SK-N-SH (cell line): Measurements from ENCODE around the gene KCNQ5. TPM values are rescaled to one million over a fixed set of nuclear protein-coding genes. Genes with fewer than 3 reads are reported as not detected.

Experiments
- CTCF ChIA-PET: fragments of 300-600, 350-600 bp; formaldehyde crosslinking; extraction: SDS; loops from one replicate; lab custom pipeline; 2021; lab: Yijun Ruan, JAX
- POLR2A ChIA-PET: fragments of 350-600 bp; sonication (Branson Sonifier 250); formaldehyde crosslinking; extraction: SDS; loops from one replicate; lab custom pipeline; 2020; ENCODE audit warnings: antibody characterized with exemption, inconsistent platforms; lab: Yijun Ruan, JAX
- DNase-seq: peaks from one replicate; pipeline ENCODE4 v3.0.0; 2012
- H2AFZ ChIP-seq: fragments of 200-600 bp; sonication (generic); 2 replicates; pipeline ENCODE4 v1.8.1; 2016; ENCODE audit warnings: antibody characterized with exemption, mild to moderate bottlenecking, low read depth
- H3F3A ChIP-seq: fragments of 200-600 bp; sonication (generic); replicated peaks from 2 replicates; pipeline ENCODE3; 2016; ENCODE audit warnings: antibody characterized with exemption, mild to moderate bottlenecking; ENCODE audit not compliant: insufficient read depth
- H3K27ac ChIP-seq, 2 experiments: fragments of 200-500 bp in 1 of 2; fragments of 200-600 bp in 1 of 2; sonication (Bioruptor generic) in 1 of 2; sonication (generic), shearing (Covaris generic) in 1 of 2; 2 replicates each; pipeline versions ENCODE4 v1.5.1 to v1.6.1; 2014 to 2016; ENCODE audit warnings: low read depth in 2 of 2, inconsistent platforms in 1 of 2, low read length in 1 of 2, mild to moderate bottlenecking in 1 of 2, mixed read lengths in 1 of 2
- H3K27me3 ChIP-seq: fragments of 200-600 bp; sonication (generic), shearing (Covaris generic); 2 replicates; pipeline ENCODE4 v1.6.1; 2016; ENCODE audit warnings: mixed run types; ENCODE audit not compliant: insufficient read depth
- H3K36me3 ChIP-seq, 2 experiments: fragments of 200-500 bp in 1 of 2; fragments of 200-600 bp in 1 of 2; sonication (Bioruptor generic) in 1 of 2; sonication (generic) in 1 of 2; replicated peaks in 1 of 2; 2 replicates each; pipeline versions ENCODE3 to v1.5.1; 2014 to 2016; ENCODE audit warnings: low read length in 1 of 2, mild to moderate bottlenecking in 1 of 2; ENCODE audit not compliant: insufficient read depth in 2 of 2, control insufficient read depth in 1 of 2
- H3K4me1 ChIP-seq, 2 experiments: fragments of 200-500 bp in 1 of 2; fragments of 200-600 bp in 1 of 2; sonication (Bioruptor generic) in 1 of 2; sonication (generic), shearing (Covaris generic) in 1 of 2; 2 replicates each; pipeline versions ENCODE4 v1.5.1 to v1.6.1; 2014 to 2016; ENCODE audit warnings: low read depth in 1 of 2, low read length in 1 of 2, mixed run types in 1 of 2; ENCODE audit not compliant: insufficient read depth in 2 of 2, control insufficient read depth in 1 of 2
- H3K4me2 ChIP-seq: fragments of 200-600 bp; sonication (generic), shearing (Covaris generic); 2 replicates; pipeline ENCODE4 v1.6.1; 2017; ENCODE audit warnings: mixed run types
- H3K4me3 ChIP-seq, 2 experiments: fragments of 200-500 bp in 1 of 2; fragments of 200-600 bp in 1 of 2; sonication (Bioruptor generic) in 1 of 2; sonication (generic), shearing (Covaris generic) in 1 of 2; 2 replicates each; pipeline versions ENCODE4 v1.5.1 to v1.8.1; 2014 to 2016; ENCODE audit warnings: low read depth in 2 of 2, inconsistent platforms in 1 of 2, low read length in 1 of 2, mild to moderate bottlenecking in 1 of 2, mixed read lengths in 1 of 2, moderate library complexity in 1 of 2
- H3K79me2 ChIP-seq: fragments of 200-600 bp; sonication (generic); 2 replicates; pipeline ENCODE4 v1.8.1; 2017; ENCODE audit warnings: mild to moderate bottlenecking; ENCODE audit not compliant: insufficient read depth
- H3K9ac ChIP-seq: fragments of 200-600 bp; sonication (generic); 2 replicates; pipeline ENCODE4 v1.6.1; 2017; ENCODE audit warnings: mixed run types
- H3K9me2 ChIP-seq: fragments of 200-600 bp; sonication (generic); 2 replicates; pipeline ENCODE4 v1.6.1; 2017; ENCODE audit warnings: mixed run types
- H3K9me3 ChIP-seq: fragments of 200-600 bp; sonication (generic); 2 replicates; pipeline ENCODE4 v1.6.1; 2017; ENCODE audit warnings: mixed run types, mild to moderate bottlenecking, moderate library complexity
- H4K20me1 ChIP-seq: fragments of 200-600 bp; sonication (generic); 2 replicates; pipeline ENCODE4 v1.6.1; 2017; ENCODE audit warnings: mild to moderate bottlenecking, mixed run types; ENCODE audit not compliant: insufficient read depth
- CHD2 ChIP-seq: fragments of 150-350 bp; IDR thresholded peaks from 2 replicates; pipeline ENCODE4 v1.6.1; 2018; ENCODE audit warnings: low read length; ENCODE audit not compliant: partially characterized antibody
- EP300 ChIP-seq, 2 experiments: IDR thresholded peaks; 2 replicates each; pipeline versions ENCODE4 v1.4.0 to v1.6.1; 2012; ENCODE audit warnings: borderline replicate concordance in 1 of 2, low read depth in 1 of 2, low read length in 1 of 2
- EZH2phosphoT487 ChIP-seq: fragments of 200-600 bp; sonication (generic); IDR thresholded peaks from 2 replicates; pipeline ENCODE4 v1.6.1; 2017; ENCODE audit warnings: low read depth, mixed run types, mild to moderate bottlenecking, antibody characterized with exemption, moderate library complexity, borderline replicate concordance
- FOSL2 ChIP-seq: IDR thresholded peaks from 2 replicates; pipeline ENCODE4 v1.4.0; 2012; ENCODE audit warnings: low read depth, mild to moderate bottlenecking, moderate library complexity, borderline replicate concordance
- FOXJ3 ChIP-seq: sonication (generic); formaldehyde crosslinking; IDR thresholded peaks from 2 replicates; pipeline ENCODE4 v1.5.1; 2020; ENCODE audit warnings: mild to moderate bottlenecking, missing genetic modification reagents
- GATA2 ChIP-seq: sonication (generic); formaldehyde crosslinking; IDR thresholded peaks from 2 replicates; pipeline ENCODE4 v1.5.0; 2020; ENCODE audit warnings: mild to moderate bottlenecking, missing genetic modification reagents
- JUND ChIP-seq: IDR thresholded peaks from 2 replicates; pipeline ENCODE4 v1.4.0; 2012
- MEF2A ChIP-seq: IDR thresholded peaks from 2 replicates; pipeline ENCODE4 v1.4.0; 2012; ENCODE audit warnings: low read depth, borderline replicate concordance
- MXI1 ChIP-seq: IDR thresholded peaks from 2 replicates; pipeline ENCODE4 v1.6.1; 2012; ENCODE audit warnings: mild to moderate bottlenecking, low read depth, low read length, improper control_type of control experiment
- NFIC ChIP-seq: IDR thresholded peaks from 2 replicates; pipeline ENCODE4 v1.4.0; 2012; ENCODE audit warnings: borderline replicate concordance
- PBX3 ChIP-seq: IDR thresholded peaks from 2 replicates; pipeline ENCODE4; 2012
- RAD21 ChIP-seq: IDR thresholded peaks from 2 replicates; pipeline ENCODE4 v1.6.1; 2012; ENCODE audit warnings: mild to moderate bottlenecking, low read length
- RCOR1 ChIP-seq: fragments of 150-350 bp; IDR thresholded peaks from 2 replicates; pipeline ENCODE4 v1.6.1; 2017; ENCODE audit warnings: antibody characterized with exemption, low read length
- RFX5 ChIP-seq: IDR thresholded peaks from 2 replicates; pipeline ENCODE4 v1.6.1; 2012; ENCODE audit warnings: mild to moderate bottlenecking, improper control_type of control experiment, low read length
- RXRA ChIP-seq: IDR thresholded peaks from 2 replicates; pipeline ENCODE4 v1.4.0; 2012; ENCODE audit warnings: low read depth, mild to moderate bottlenecking, borderline replicate concordance
- SIN3A ChIP-seq: IDR thresholded peaks from 2 replicates; pipeline ENCODE4 v1.6.1; 2012; ENCODE audit warnings: low read depth, mild to moderate bottlenecking, low read length, moderate library complexity, borderline replicate concordance
- TCF12 ChIP-seq: IDR thresholded peaks from 2 replicates; pipeline ENCODE4 v1.4.0; 2012
- TEAD4 ChIP-seq: IDR thresholded peaks from 2 replicates; pipeline ENCODE4 v1.4.0; 2012; ENCODE audit warnings: mild to moderate bottlenecking, borderline replicate concordance; ENCODE audit not compliant: insufficient read depth
- USF1 ChIP-seq: IDR thresholded peaks from 2 replicates; pipeline ENCODE4 v1.4.0; 2012; ENCODE audit warnings: low read depth, borderline replicate concordance
- WGBS: methylation state at CpG from one replicate; pipeline ENCODE4 v1.1.6; 2017; ENCODE audit warnings: low lambda C conversion rate; 5-methylcytosine and 5-hydroxymethylcytosine counted together
- polyA plus RNA-seq, 3 experiments: library from polyadenylated mRNA; depleted of rRNA; stranded (reverse); fragments of >200 nt; gene quantifications; 2 replicates each; pipeline ENCODE4 v1.2.3, GENCODE V29; 2012

The KCNQ5 gene
- polyA plus RNA-seq, 1 of the 3 experiments (the other 2 are of a cell fraction) = 3.2 TPM

- Histone ChIP-seq H3K9me3 (no peaks in the 10 kb centered on the region), H3K4me2 (peak overlapping the region; percentile 58), H3K79me2 (peaks cover 50% of the 10 kb centered on the region; the same call in 1 of the 2 replicates), H3K4me3 (no peak overlapping the region), H3K27me3 (no peaks in the 10 kb centered on the region), H3F3A (peaks cover 18% of the 10 kb centered on the region), H2AFZ (no peak overlapping the region), H3K36me3 (no peaks in the 10 kb centered on the region), H3K9me2 (no peaks in the 10 kb centered on the region), H3K9ac (peak overlapping the region; percentile 12; the same call in 1 of the 2 replicates), H3K27ac (peak overlapping the region in 1 of 2 experiments; percentile 71; a peak in 2 of 4 replicates), H4K20me1 (no peaks in the 10 kb centered on the region), H3K4me1 (peaks cover 2 to 16% of the 10 kb centered on the region in 2 experiments; a peak in 3 of 4 replicates)
- POLR2A ChIA-PET = no interaction called here
- 28% methylated on average over 6 of the region's 6 CpGs for WGBS
- CTCF ChIA-PET = no interaction called here
- DNase-seq = no peak
- TF ChIP-seq NFIC (peak; percentile 73), JUND (peak; percentile 42; the same call in 1 of the 2 replicates), FOSL2 (peak; percentile 67; the same call in 1 of the 2 replicates), SIN3A (no peak), FOXJ3 (no peak), TCF12 (peak; percentile 56), TEAD4 (peak; percentile 38; the same call in 1 of the 2 replicates), EP300 (IDR thresholded peaks at IDR 0.05; ENCODE audit: borderline replicate concordance in 1 of 2, low read depth in 1 of 2, low read length in 1 of 2) (peak in 1 of 2 experiments; percentile 68; a peak in 2 of 4 replicates), PBX3 (peak; percentile 14; the same call in 1 of the 2 replicates), RXRA (peak; percentile 80; the same call in 1 of the 2 replicates)
Observed at GRCh38 chr6:72811971-72812421, 190.1 kb downstream of the KCNQ5 start.

- POLR2A ChIA-PET = no interaction called here
- H3K4me2 ChIP-seq = no peak overlapping the region
- no peak overlapping the region for H3K27ac ChIP-seq
- H3F3A ChIP-seq = peaks cover 18% of the 10 kb centered on the region
- H3K9ac ChIP-seq = no peak overlapping the region
- H3K79me2 ChIP-seq = peaks cover 34% of the 10 kb centered on the region; the same call in 1 of the 2 replicates
- no peaks in the 10 kb centered on the region for H4K20me1 ChIP-seq
- CTCF ChIA-PET = no interaction called here
- no peaks in the 10 kb centered on the region for H3K36me3 ChIP-seq
- no peaks in the 10 kb centered on the region for H3K9me3 ChIP-seq
- DNase-seq = no peak
- TF ChIP-seq CHD2 = no peak
- no peak for TF ChIP-seq NFIC
- no peak for TF ChIP-seq GATA2 (CRISPR knock-in tag)
- TF ChIP-seq USF1 = no peak
- no peak for TF ChIP-seq MXI1
- no peak for TF ChIP-seq MEF2A
- TF ChIP-seq RFX5 = no peak
- TF ChIP-seq FOXJ3 = no peak
- no peak for TF ChIP-seq FOSL2
- TF ChIP-seq SIN3A = no peak
- no peak for TF ChIP-seq EZH2phosphoT487
- no peak for TF ChIP-seq RAD21
- TF ChIP-seq TEAD4 = no peak
- no peak for TF ChIP-seq RCOR1
- H2AFZ ChIP-seq = no peak overlapping the region
- no peak overlapping the region for H3K4me3 ChIP-seq
- H3K27me3 ChIP-seq = no peaks in the 10 kb centered on the region
- 88% methylated on average over 7 of the region's 7 CpGs for WGBS
- peaks cover 2 to 16% of the 10 kb centered on the region in 2 experiments; a peak in 3 of 4 replicates for H3K4me1 ChIP-seq
- H3K9me2 ChIP-seq = no peaks in the 10 kb centered on the region
Observed at GRCh38 chr6:72813807-72814596, 192.1 kb downstream of the KCNQ5 start.
